DND-41 (cell line): Measurements from ENCODE around the gene DHX30.

Experiments used
- CTCF ChIP-seq: IDR thresholded peaks from 2 replicates; pipeline ENCODE4 v1.5.1; 2012; ENCODE audit warnings: borderline replicate concordance, low read length, moderate library complexity, mild to moderate bottlenecking; ENCODE audit not compliant: poor library complexity, severe bottlenecking; ENCODE audit errors: extremely low read depth
- EZH2 ChIP-seq: IDR thresholded peaks from 3 replicates; pipeline ENCODE4 v1.6.1; 2012; ENCODE audit warnings: borderline replicate concordance, low read depth, mild to moderate bottlenecking, moderate library complexity, low read length, inconsistent platforms; ENCODE audit not compliant: severe bottlenecking

GRCh38 chr3:47799733-47800132, 3.2 kb upstream of the DHX30 start:
- TF ChIP-seq CTCF, result peak; percentile 57
- TF ChIP-seq EZH2, result no peak
